Stimulated activated CD8-positive, alpha-beta memory T cell treated with anti-CD3 and anti-CD28 coated beads, Interleukin-7, amount 100 ng/mL, for 4 hours (primary cell): ENCODE data around the gene NMT1.

ENCODE experiments used
- DNase-seq, 2 donors: peaks; one replicate each; pipeline ENCODE4 v3.0.0-alpha.2; 2020; ENCODE audit warnings: low read depth in 2 of 2

The NMT1 gene

GRCh38 chr17:45077643-45078042 is 16.5 kb downstream of the NMT1 start:
- no peak for DNase-seq

DNA sequence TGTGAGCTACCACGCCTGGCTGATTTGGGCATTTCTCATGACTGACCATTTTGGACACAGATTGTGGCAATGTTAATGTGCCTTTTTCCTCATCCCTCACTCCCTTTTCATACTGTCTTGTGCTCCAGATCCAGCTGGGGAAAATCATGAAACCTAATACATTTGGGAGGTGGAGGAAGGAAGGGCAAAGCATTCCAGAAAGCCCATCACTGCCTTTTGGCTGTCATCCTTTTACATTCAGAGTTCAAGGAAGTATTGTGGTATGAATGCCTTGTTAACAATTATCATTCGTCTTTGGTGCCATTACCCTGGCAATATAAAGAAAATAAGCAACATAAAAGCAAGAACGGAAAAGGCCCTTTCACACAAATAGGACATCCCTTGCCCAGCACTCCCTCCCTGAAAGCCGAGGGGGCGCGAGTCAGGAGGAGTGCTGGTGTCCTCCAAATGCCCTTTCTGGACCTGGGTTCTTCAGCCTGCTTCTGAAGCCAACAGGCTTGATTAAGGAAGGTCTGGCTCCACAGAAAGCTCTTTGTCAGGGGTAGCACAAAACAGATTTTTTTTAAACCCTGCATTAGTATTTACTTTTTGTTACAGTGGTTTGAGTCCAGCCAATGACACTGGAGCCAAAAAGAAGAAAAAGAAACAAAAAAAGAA is 20.1 kb downstream of the NMT1 start:
- DNase-seq = no peak

DNA sequence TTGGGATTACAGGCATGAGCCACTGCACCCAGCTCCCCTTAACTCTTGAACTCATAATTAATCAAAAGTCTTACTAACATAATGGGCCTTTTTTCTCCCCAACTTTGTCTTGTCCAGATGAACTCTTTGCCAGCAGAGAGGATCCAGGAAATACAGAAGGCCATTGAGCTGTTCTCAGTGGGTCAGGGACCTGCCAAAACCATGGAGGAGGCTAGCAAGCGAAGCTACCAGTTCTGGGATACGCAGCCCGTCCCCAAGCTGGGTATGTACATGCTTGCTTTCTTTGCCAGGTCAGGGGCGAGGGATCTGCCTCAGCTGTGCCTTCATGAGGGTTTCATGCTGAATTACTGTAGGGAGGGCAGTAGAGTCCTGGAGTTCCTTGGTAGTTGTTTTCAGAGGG is 25.3 kb downstream of the NMT1 start:
- no peak for DNase-seq

- DNase-seq = no peak
Measured at GRCh38 chr17:45086865-45087503, 25.9 kb downstream of the NMT1 start.

DNA sequence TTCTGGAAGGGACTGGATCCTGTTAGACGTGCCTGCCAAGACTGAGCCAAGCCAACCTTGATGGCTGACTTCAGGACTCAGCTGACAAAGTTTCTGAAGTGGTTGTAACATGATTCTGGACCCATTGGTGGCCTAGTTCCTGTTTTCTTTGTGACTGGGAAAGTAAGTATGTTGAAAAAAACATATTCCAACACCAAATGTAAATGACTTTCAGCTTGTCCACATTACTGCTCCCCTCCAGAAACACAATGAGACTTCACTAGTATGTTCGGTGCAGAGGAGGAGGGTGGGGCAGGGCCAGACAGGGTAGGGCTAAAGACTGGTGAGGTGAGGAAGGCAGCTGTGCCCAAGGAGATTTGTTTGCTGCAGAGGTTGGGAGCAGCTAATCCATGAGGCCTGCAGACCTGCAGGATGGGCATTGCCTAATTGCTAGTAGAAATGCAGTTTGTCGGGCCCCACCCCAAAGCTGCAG is 26.4 kb downstream of the NMT1 start:
- DNase-seq = no peak

- no peak for DNase-seq
Measured at GRCh38 chr17:45087978-45088377, 26.9 kb downstream of the NMT1 start.

DNA sequence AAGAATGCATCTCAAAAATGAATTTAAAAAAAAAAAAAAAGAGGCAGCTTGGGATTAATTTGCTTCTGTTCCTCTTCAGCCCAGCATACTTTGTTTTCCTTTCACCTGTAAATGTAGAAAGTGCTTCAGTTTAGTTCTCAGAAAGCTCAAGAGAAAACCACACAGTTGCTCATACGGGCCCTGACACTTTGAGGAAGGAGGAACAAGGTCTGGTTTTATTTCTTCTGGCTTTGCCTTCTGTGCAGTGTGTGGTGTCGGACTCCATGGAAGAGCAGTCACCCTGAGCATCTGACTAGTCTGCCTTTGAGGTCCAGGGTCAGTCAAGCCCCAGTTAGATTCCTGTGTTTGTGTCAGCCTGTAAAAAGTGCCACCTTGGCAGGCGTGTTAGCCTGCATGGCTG is 27.6 kb downstream of the NMT1 start:
- no peak for DNase-seq

GRCh38 chr17:45090711-45091110 is 29.6 kb downstream of the NMT1 start:
- no peak for DNase-seq

- no peak for DNase-seq
Measured at GRCh38 chr17:45091778-45092425, 30.8 kb downstream of the NMT1 start.

GRCh38 chr17:45092911-45093430 is 31.9 kb downstream of the NMT1 start:
- no peak for DNase-seq

GRCh38 chr17:45093444-45094110 is 32.5 kb downstream of the NMT1 start:
- no peak for DNase-seq

DNA sequence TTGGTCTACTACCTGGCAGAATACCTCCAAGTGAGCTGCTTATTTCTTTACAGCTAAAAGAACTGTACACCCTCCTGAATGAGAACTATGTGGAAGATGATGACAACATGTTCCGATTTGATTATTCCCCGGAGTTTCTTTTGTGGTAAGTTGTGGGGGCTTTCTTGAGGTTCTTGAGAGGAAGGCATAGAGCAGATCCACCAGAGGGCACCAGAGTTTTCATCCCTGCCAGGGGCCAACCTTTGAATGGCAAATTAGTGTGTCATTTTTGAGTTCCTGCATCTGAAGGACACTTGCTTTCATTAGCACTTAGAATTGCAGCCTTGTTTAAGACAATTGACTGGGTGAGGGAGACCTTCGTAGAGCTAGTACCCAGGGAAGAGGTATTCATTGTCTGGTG is 35.0 kb downstream of the NMT1 start:
- no peak for DNase-seq

GRCh38 chr17:45096926-45097325 is 35.8 kb downstream of the NMT1 start:
- DNase-seq = no peak

- DNase-seq = no peak
Measured at GRCh38 chr17:45098081-45098868, 37.2 kb downstream of the NMT1 start.

- peak; percentile 27 to 52 for DNase-seq
Measured at GRCh38 chr17:45098869-45099616, 37.9 kb downstream of the NMT1 start.

- no peak for DNase-seq
Measured at GRCh38 chr17:45101546-45101882, 40.4 kb downstream of the NMT1 start.

DNA sequence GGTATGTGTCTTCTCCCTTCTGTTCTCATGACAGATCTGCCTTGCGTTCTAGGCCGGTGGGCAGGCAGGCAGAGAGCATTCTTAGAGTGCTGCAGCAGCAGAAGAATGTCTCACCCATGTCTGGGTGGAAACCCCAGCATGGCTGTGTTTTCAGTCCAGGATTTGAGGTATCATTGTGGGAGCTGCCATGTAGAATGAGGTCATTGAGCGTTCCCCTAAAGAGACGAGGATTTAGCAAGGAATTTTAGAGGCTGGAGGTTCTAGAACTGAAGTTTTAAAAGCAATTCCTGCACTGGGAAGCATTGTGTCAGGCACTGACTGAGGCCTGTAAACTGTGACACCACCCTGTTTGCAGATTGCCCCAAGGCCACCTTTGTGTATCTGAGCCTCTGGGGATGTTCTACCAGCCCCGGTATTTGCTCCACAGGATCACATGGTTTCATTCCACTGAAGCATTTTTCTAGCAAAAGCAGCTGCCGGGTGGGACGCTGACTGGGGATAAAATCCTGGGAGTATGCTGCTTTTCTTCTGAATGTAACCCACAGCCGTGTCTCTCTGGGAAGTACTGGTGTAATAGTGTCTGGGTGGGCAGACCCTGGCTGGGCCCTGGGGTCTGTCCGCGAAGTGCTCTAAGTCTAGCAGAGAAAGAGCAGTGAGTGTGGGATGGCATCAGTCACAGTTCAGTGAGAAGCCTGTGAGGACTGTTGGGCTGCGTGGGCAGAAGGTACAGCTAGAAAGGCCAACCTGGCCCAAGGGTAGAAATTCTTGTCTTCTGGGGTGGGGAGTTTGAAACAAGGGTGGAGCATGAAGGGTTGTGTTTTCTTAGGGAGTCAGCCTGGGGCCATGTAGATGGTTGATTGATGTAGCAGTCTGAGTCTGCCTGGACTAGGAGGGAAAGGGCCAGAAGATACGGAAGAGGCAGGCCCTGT is 41.0 kb downstream of the NMT1 start:
- DNase-seq = no peak

DNA sequence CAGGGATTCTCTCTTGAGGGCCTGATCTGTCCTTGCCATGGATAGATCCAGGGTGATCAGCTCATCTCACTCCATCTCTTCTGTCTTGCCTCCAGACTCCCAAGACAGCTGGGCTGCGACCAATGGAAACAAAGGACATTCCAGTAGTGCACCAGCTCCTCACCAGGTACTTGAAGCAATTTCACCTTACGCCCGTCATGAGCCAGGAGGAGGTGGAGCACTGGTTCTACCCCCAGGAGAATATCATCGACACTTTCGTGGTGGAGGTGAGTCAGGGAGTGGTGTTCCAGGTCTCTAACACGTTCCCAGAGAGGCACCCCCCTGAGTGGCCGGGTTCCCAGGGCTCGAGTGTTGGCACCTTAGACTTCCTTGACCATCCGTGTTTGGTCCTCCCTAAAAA is 41.7 kb downstream of the NMT1 start:
- no peak for DNase-seq

- no peak for DNase-seq
Measured at GRCh38 chr17:45103269-45103795, 42.2 kb downstream of the NMT1 start.

GRCh38 chr17:45104029-45104428 is 42.9 kb downstream of the NMT1 start:
- DNase-seq = no peak
